ENCODE measurements around the gene DES. TPM values are rescaled to one million over a fixed set of nuclear protein-coding genes. Genes with fewer than 3 reads are reported as not detected.

Gene DES
- total RNA-seq, 1 donor from 2014 or later = not detected

DNA sequence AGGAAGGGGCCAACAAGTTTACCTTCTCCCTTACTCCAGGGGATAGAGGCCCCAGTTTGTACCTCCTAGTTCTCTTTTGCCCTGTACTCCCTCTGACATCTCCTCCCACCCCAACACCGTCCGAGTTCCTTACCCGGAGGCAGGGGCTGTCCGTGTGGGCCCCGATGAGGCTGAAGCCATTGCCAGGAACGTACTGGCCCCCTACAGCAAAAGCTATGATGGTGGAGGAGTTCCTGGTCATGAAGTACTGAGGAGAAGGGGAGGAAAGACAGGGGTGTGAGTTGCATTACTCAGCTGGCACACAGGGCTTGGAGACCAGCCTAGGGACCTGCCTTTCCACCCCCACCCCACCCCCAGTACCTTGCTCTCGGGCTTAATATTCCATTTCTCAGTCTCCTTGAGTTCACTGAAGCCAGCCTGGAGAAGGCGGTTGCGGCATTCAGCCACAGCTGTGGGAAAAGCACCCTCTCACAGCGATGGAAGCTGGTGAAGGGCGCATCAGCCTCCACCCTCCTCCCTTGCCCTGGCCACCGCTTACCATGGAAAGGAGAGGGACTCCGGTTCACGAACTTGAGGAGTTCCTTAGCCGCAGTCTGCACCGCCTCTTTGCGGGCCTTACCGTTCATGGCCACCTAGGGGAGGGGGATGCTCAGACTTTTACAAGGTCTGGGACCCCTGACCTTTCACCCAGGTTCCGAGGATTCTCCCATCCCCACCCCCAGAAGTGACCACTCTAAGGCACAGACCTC lies 31.5 kb upstream of the DES start:
- Mint-ChIP-seq H3K4me1 (peaks cover 8% of the 10 kb centered on the region), H3K27me3 (ENCODE audit: insufficient read depth, low read depth) (peaks cover 5% of the 10 kb centered on the region), H3K9me3 (no peaks in the 10 kb centered on the region), H3K4me3 (peak overlapping the region; percentile 92), H3K36me3 (peaks cover 11% of the 10 kb centered on the region), H3K27ac (peak overlapping the region; percentile 78)
- no peaks in the 10 kb centered on the region for H3K36me3 ChIP-seq
- H3K9me3 ChIP-seq (ENCODE audit: low read depth) = no peaks in the 10 kb centered on the region
- peak overlapping the region; percentile 84 for H3K4me2 ChIP-seq
- H3K9ac ChIP-seq = peak overlapping the region; percentile 24
- peak overlapping the region; percentile 74 for H3K4me3 ChIP-seq
- TF ChIP-seq CTCF (IDR thresholded peaks at IDR 0.05) (no peak), EZH2 (IDR thresholded peaks at IDR 0.05) (no peak), EZH2phosphoT487 (IDR thresholded peaks at IDR 0.05) (no peak)
- H3K27me3 ChIP-seq = peaks cover 8% of the 10 kb centered on the region
- H2AFZ ChIP-seq (replicated peaks) = peak overlapping the region; percentile 76
- peaks cover 6% of the 10 kb centered on the region for H3K4me1 ChIP-seq
- DNase-seq (ENCODE audit: low spot score) = no peak
- no peak overlapping the region for H3K27ac ChIP-seq
- H3K79me2 ChIP-seq (ENCODE audit: low read depth) = no peaks in the 10 kb centered on the region
- H3F3A ChIP-seq (ENCODE audit: low read depth) = peaks cover 12% of the 10 kb centered on the region
- peaks cover 6% of the 10 kb centered on the region for H4K20me1 ChIP-seq (ENCODE audit: low read depth)

DNA sequence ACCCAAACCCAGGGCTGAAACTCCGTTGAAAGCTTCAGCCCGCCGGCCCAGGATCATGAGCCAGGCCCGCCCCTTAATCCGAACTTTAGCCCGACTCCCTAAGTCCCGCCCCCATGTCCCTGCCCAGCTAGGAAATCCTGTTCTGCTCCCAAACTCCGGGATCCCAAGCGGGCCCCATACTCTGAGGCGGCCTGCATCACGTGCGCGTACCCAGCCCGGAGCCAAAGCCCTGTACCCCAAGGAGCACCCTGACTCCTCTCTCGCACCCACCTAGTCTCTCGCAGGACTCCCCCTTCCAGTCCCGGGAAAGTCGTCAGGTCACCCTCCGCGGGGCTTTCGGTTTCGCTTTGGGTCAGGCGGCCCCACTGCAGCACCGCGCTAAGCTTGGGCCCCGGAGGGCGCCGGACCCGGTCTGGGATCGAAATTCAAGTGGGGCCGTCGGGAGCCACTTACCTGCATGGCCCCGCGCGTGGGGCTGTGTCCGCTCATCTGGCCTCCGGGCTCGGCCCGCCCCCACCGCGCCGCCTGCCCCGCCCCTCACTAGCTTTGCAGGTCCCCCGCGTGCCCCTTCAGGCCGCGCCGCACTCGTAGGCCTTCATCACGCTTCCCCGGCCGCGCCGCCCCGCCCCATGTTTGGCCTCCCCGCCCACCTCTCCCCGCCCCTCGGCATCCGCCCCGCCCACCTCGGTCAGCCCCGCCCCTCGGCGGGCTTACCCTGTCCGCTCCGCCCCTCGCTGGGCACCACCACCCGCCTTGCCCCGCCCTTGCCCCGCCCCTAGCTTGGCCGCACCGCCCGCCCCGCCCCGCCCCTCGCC lies 30.7 kb upstream of the DES start, which contains the start of gene DNPEP:
TSS of gene DNPEP (minus strand) at position 607 of the 815 bp plus-strand sequence. CDS start at position 489, 118 bp downstream.
- Mint-ChIP-seq H3K27ac (peak within 1 kb of the TSS; percentile 78), H3K36me3 (peaks cover 9% of the 10 kb centered on the region), H3K4me1 (peaks cover 8% of the 10 kb centered on the region), H3K27me3 (ENCODE audit: insufficient read depth, low read depth) (peaks cover 7% of the 10 kb centered on the region), H3K9me3 (peaks cover under 1% of the 10 kb centered on the region), H3K4me3 (peak within 1 kb of the TSS; percentile 92)
- Histone ChIP-seq H3K9ac (peak within 1 kb of the TSS; percentile 24), H4K20me1 (ENCODE audit: low read depth) (peaks cover 6% of the 10 kb centered on the region), H3K27me3 (peaks cover 8% of the 10 kb centered on the region), H3K4me2 (peak within 1 kb of the TSS; percentile 84), H3K36me3 (no peaks in the 10 kb centered on the region), H3K27ac (no peak within 1 kb of the TSS), H2AFZ (replicated peaks) (peak within 1 kb of the TSS; percentile 89), H3F3A (ENCODE audit: low read depth) (peaks cover 12% of the 10 kb centered on the region), H3K4me3 (peak within 1 kb of the TSS; percentile 74), H3K79me2 (ENCODE audit: low read depth) (no peaks in the 10 kb centered on the region), H3K9me3 (ENCODE audit: low read depth) (no peaks in the 10 kb centered on the region), H3K4me1 (peaks cover 6% of the 10 kb centered on the region)
- no peak for TF ChIP-seq EZH2 (IDR thresholded peaks at IDR 0.05)
- no peak for TF ChIP-seq EZH2phosphoT487 (IDR thresholded peaks at IDR 0.05)
- no peak for TF ChIP-seq CTCF (IDR thresholded peaks at IDR 0.05)
- peak; percentile 96 for DNase-seq (ENCODE audit: low spot score)

DNA sequence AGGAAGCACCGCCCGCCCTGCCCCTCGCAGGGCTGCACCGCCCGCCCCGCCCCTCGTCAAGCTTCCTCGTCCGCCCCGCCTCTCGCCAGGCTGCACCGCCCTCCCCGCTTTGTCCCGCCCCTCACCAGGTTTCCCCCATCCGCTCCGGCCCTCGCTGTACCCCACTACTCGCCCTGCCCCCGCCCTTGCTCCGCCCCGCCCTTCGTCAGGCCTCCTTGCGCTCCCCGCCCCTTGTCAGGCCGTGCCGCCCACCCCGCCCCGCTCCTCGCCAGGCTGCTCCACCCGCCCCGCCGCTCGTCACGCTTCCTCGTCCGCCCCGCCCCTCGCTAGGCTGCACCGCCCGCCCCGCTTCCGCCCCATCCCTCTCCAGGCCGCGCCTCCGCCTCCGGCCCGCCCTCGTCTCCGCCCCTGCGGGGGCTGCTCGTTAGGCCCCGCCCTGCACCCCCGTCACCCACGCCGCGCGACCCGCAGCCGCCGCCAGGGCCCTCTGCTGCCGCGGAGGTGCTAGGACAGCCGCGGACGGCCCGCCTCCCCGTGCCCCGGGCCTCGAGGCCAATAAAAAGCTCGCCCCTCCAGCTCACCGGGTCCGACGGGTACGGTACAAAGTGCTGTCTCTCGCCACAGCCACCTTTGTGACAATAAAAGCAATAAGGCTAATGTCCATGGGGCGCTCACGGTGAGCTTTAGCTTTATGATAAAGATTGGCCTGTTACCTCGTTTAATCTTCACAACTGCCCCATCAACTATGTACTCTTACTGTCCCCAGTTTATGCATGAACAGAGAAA lies 29.9 kb upstream of the DES start:
- no peaks in the 10 kb centered on the region for H3K79me2 ChIP-seq (ENCODE audit: low read depth)
- peaks cover 8% of the 10 kb centered on the region for H3K4me1 Mint-ChIP-seq
- peak overlapping the region; percentile 74 for H3K4me3 ChIP-seq
- H3K36me3 Mint-ChIP-seq = peaks cover 5% of the 10 kb centered on the region
- peaks cover 6% of the 10 kb centered on the region for H4K20me1 ChIP-seq (ENCODE audit: low read depth)
- no peak overlapping the region for H3K27ac ChIP-seq
- H3K4me3 Mint-ChIP-seq = peak overlapping the region; percentile 80
- no peaks in the 10 kb centered on the region for H3K9me3 ChIP-seq (ENCODE audit: low read depth)
- H3K36me3 ChIP-seq = no peaks in the 10 kb centered on the region
- H3K27ac Mint-ChIP-seq = peak overlapping the region; percentile 9
- peaks cover 8% of the 10 kb centered on the region for H3K27me3 ChIP-seq
- peaks cover 6% of the 10 kb centered on the region for H3K4me1 ChIP-seq
- TF ChIP-seq EZH2phosphoT487 (IDR thresholded peaks at IDR 0.05) (no peak), CTCF (IDR thresholded peaks at IDR 0.05) (peak; percentile 60), EZH2 (IDR thresholded peaks at IDR 0.05) (peak; percentile 49)
- peaks cover 10% of the 10 kb centered on the region for H3K27me3 Mint-ChIP-seq (ENCODE audit: insufficient read depth, low read depth)
- H3K9ac ChIP-seq = no peak overlapping the region
- peak; percentile 97 for DNase-seq (ENCODE audit: low spot score)
- H3K4me2 ChIP-seq = peak overlapping the region; percentile 73
- H3F3A ChIP-seq (ENCODE audit: low read depth) = peaks cover 12% of the 10 kb centered on the region
- H3K9me3 Mint-ChIP-seq = peaks cover 3% of the 10 kb centered on the region
- H2AFZ ChIP-seq (replicated peaks) = peak overlapping the region; percentile 89
